GM12878 (cell line): ENCODE data around the gene MDN1. TPM values are rescaled to one million over a fixed set of nuclear protein-coding genes. Genes with fewer than 3 reads are reported as not detected.

Source experiments
- ATAC-seq: fragments of 200-7000 bp; cut with Tn5 transposase; 3 replicates; pipeline ENCODE4 v1.9.1; 2020; ENCODE audit warnings: mild to moderate bottlenecking, moderate library complexity
- BruUV-seq: library from RNA; stranded (reverse); fragments of 400-500 nt; replicated peaks from 2 replicates; lab custom pipeline; 2021; lab: Mats Ljungman, UMichigan
- CTCF ChIA-PET: fragments of 300-600 bp; sonication (Branson Sonifier 250); formaldehyde crosslinking; extraction: SDS; loops from one replicate; lab custom pipeline; 2021; ENCODE audit warnings: inconsistent platforms; lab: Yijun Ruan, JAX
- POLR2A ChIA-PET: fragments of 350-600 bp; formaldehyde crosslinking; extraction: SDS; loops from one replicate; lab custom pipeline; 2021; ENCODE audit warnings: inconsistent platforms; lab: Charles Lee
- RAD21 ChIA-PET: fragments of 300-600 bp; sonication (Branson Sonifier 250); formaldehyde crosslinking; loops from one replicate; lab custom pipeline; 2023; ENCODE audit warnings: antibody characterized with exemption; ENCODE audit not compliant: unreplicated experiment; lab: Charles Lee
- SMC1A ChIA-PET: fragments of 300-600 bp; sonication (Branson Sonifier 250); formaldehyde crosslinking; loops from one replicate; lab custom pipeline; 2023; ENCODE audit not compliant: unreplicated experiment, uncharacterized antibody; lab: Charles Lee
- DNase-seq: peaks from one replicate; pipeline ENCODE4 v3.0.0-alpha.2; 2011; ENCODE audit warnings: low read depth, low spot score
- FAIRE-seq: peaks from 3 replicates; lab custom pipeline; 2011; peaks lifted over from hg19 to GRCh38; lab: Jason Lieb, UNC
- H2AFZ ChIP-seq: 2 replicates; pipeline ENCODE4 v1.6.0; 2011; ENCODE audit warnings: low read depth, low read length, control low read depth; ENCODE audit not compliant: control insufficient read depth
- H3K27ac ChIP-seq: 2 replicates; pipeline ENCODE4 v1.5.1; 2011; ENCODE audit warnings: control low read depth; ENCODE audit not compliant: control insufficient read depth, insufficient read depth
- H3K27me3 ChIP-seq, 2 experiments: replicated peaks in 1 of 2; 2 replicates each; pipeline versions ENCODE4 v1.6.0 to v1.6.1; 2011; ENCODE audit warnings: low read length in 1 of 2; ENCODE audit not compliant: control insufficient read depth in 2 of 2, insufficient read depth in 2 of 2
- H3K36me3 ChIP-seq, 2 experiments: 2 replicates each; pipeline ENCODE4 v1.5.1; 2011; ENCODE audit warnings: low read length in 1 of 2; ENCODE audit not compliant: control insufficient read depth in 2 of 2, insufficient read depth in 2 of 2
- H3K4me1 ChIP-seq: 2 replicates; pipeline ENCODE4 v1.6.1; 2011; ENCODE audit warnings: mild to moderate bottlenecking, low read length, moderate library complexity, mixed read lengths; ENCODE audit not compliant: control insufficient read depth, insufficient read depth
- H3K4me2 ChIP-seq: 2 replicates; pipeline ENCODE4 v1.6.0; 2011; ENCODE audit warnings: control low read depth; ENCODE audit not compliant: control insufficient read depth, insufficient read depth
- H3K4me3 ChIP-seq: fragments of 200-600 bp; sonication (generic); 2 replicates; pipeline ENCODE4 v1.5.1; 2016
- H3K79me2 ChIP-seq: 2 replicates; pipeline ENCODE4 v1.6.0; 2011; ENCODE audit warnings: low read length; ENCODE audit not compliant: control insufficient read depth, insufficient read depth
- H3K9ac ChIP-seq: 2 replicates; pipeline ENCODE4 v1.8.0; 2011; ENCODE audit warnings: low read length, control low read depth, mixed read lengths; ENCODE audit not compliant: control insufficient read depth, insufficient read depth
- H3K9me3 ChIP-seq: replicated peaks from 3 replicates; pipeline ENCODE4 v1.5.1; 2011; ENCODE audit warnings: mild to moderate bottlenecking, low read length; ENCODE audit not compliant: control insufficient read depth, insufficient read depth
- H4K20me1 ChIP-seq: 2 replicates; pipeline ENCODE4 v1.6.0; 2011; ENCODE audit not compliant: control insufficient read depth, insufficient read depth
- ASH2L ChIP-seq: fragments of 300-600, 200-600 bp; sonication (generic); IDR thresholded peaks from 2 replicates; pipeline ENCODE4 v1.6.1; 2017; ENCODE audit warnings: low read depth, mild to moderate bottlenecking, borderline replicate concordance
- BRCA1 ChIP-seq: IDR thresholded peaks from 2 replicates; pipeline ENCODE4 v1.6.1; 2011; ENCODE audit warnings: low read depth, low read length, improper control_type of control experiment
- CHD2 ChIP-seq: IDR thresholded peaks from 2 replicates; pipeline ENCODE4 v1.6.1; 2011; ENCODE audit warnings: low read depth, low read length, improper control_type of control experiment, borderline replicate concordance
- EED ChIP-seq: sonication (generic); IDR thresholded peaks from 2 replicates; pipeline ENCODE4 v1.6.1; 2016; ENCODE audit warnings: antibody characterized with exemption, low read depth
- IRF4 ChIP-seq: IDR thresholded peaks from 2 replicates; pipeline ENCODE4 v1.6.1; 2011; ENCODE audit warnings: low read depth, low read length
- PAX8 ChIP-seq: fragments of 450-650 bp; IDR thresholded peaks from 2 replicates; pipeline ENCODE4 v1.6.1; 2017; ENCODE audit warnings: mild to moderate bottlenecking, moderate library complexity
- RAD51 ChIP-seq: fragments of 450-650 bp; IDR thresholded peaks from 2 replicates; pipeline ENCODE4 v1.6.1; 2016; ENCODE audit warnings: moderate library complexity, mild to moderate bottlenecking, inconsistent platforms
- SMAD1 ChIP-seq: fragments of 450-650 bp; IDR thresholded peaks from 2 replicates; pipeline ENCODE4 v1.6.1; 2018; ENCODE audit warnings: mild to moderate bottlenecking, low read depth; ENCODE audit not compliant: partially characterized antibody
- SRF ChIP-seq, 2 experiments: IDR thresholded peaks; 2 replicates each; pipeline ENCODE4 v1.6.1; 2011; ENCODE audit warnings: low read depth in 2 of 2, low read length in 2 of 2, mild to moderate bottlenecking in 1 of 2, moderate library complexity in 1 of 2
- SUZ12 ChIP-seq: fragments of 200-600 bp; sonication (generic); IDR thresholded peaks from one replicate; pipeline ENCODE4 v1.6.1; 2018; ENCODE audit warnings: antibody characterized with exemption, mild to moderate bottlenecking; ENCODE audit not compliant: unreplicated experiment
- TCF3 ChIP-seq: IDR thresholded peaks from 2 replicates; pipeline ENCODE4 v1.6.1; 2012; ENCODE audit warnings: low read depth, mild to moderate bottlenecking, low read length, borderline replicate concordance; ENCODE audit not compliant: insufficient read depth
- ZBTB4 ChIP-seq: fragments of 450-650 bp; formaldehyde crosslinking; IDR thresholded peaks from 2 replicates; pipeline ENCODE4 v1.4.0; 2022; ENCODE audit warnings: mild to moderate bottlenecking, moderate library complexity
- ZNF217 ChIP-seq: fragments of 450-650 bp; IDR thresholded peaks from 2 replicates; pipeline ENCODE4 v1.6.1; 2017; ENCODE audit warnings: antibody characterized with exemption, mild to moderate bottlenecking
- ZNF622 ChIP-seq: fragments of 450-650 bp; IDR thresholded peaks from 2 replicates; pipeline ENCODE4 v1.6.1; 2017; ENCODE audit warnings: mild to moderate bottlenecking, inconsistent platforms
- WGBS: methylation state at CpG from one replicate; pipeline ENCODE4 v1.1.6; 2016; ENCODE audit warnings: low lambda C conversion rate; ENCODE audit not compliant: insufficient replicate concordance, insufficient coverage; ENCODE audit errors: missing lambda C conversion rate; 5-methylcytosine and 5-hydroxymethylcytosine counted together
- in situ Hi-C: fragments of 300-500 bp; cut with MboI; formaldehyde crosslinking; loops from 9 replicates; pipeline ENCODE4 v1.14.3; 2018; ENCODE audit warnings: mixed read lengths
- intact Hi-C: fragments of 100-400 bp; cut with micrococcal nuclease; formaldehyde crosslinking; loops from one replicate; pipeline ENCODE4 v1.14.2; 2022; ENCODE audit not compliant: unreplicated experiment
- polyA plus RNA-seq, 11 experiments: library from polyadenylated mRNA; depleted of rRNA in 4 of 11; unstranded in 6 of 11; stranded (reverse) in 5 of 11; fragments of >200 nt; fragmentation: Nextera tagmentation in 4 of 11; fragmentation: Illumina TruSeq in 1 of 11; extraction: Ambion mirVana in 4 of 11; extraction: Trizol in 1 of 11; gene quantifications; 1 replicate in 1 of 11; 2 replicates in 10 of 11; pipeline versions ENCODE4 v1.2.1 to v1.2.3, GENCODE V29; 2011 to 2016; ENCODE audit warnings: inconsistent platforms in 2 of 11, missing spikeins in 2 of 11, low read depth in 1 of 11
- total RNA-seq, 4 experiments: library from RNA; depleted of rRNA in 3 of 4; stranded (reverse); fragments of >200 nt in 3 of 4; fragmentation: Illumina TruSeq in 1 of 4; extraction: Trizol in 1 of 4; gene quantifications; 2 replicates each; pipeline versions ENCODE4 v1.2.1 to v1.2.3, GENCODE V29; 2013 to 2021
- TF ChIP-seq, protein P1 (sequence below): fragments of 450-650 bp; IDR thresholded peaks from 2 replicates; pipeline ENCODE4 v1.6.1; 2017; ENCODE audit warnings: mild to moderate bottlenecking, moderate library complexity

Gene MDN1
- total and polyA plus RNA-seq, 10 of the 15 experiments (the other 5 are each of a cell fraction or from before 2014, with no cell fraction given): 14.3 to 50.1 (median 22.1) TPM

DNA sequence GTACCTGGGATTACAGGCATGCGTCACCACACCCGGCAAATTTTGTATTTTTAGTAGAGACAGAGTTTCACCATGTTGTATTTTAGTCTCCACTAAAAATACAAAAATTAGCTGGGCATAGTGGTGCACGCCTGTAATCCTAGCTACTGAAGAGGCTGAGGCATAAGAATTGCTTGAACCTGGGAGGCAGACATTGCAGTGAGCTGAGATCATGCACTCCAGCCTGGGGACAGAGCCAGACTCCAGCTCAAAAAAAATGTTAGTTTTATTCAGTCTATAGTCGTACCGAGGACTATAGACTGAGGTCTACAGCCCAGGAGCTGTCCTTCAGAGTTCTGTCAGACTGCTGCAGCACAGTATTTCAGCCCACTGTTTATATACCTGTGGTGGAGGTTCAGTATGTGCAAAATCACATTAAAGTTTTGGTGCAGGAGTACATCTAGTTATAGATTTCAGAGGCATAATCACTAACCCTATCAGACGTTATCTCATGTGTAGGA is 6.5 kb upstream of the MDN1 start:
- H3K4me3 ChIP-seq: no peak overlapping the region
- no peak overlapping the region for H3K4me2 ChIP-seq
- ChIA-PET CTCF (no interaction called here), SMC1A (no interaction called here), RAD21 (no interaction called here), POLR2A (interaction anchor here (0.6 to 0.7 kb wide), 3 partner anchors 9 to 655 kb away, joined by 3 to 5 read pairs (median 4); no protein-coding TSS in a partner anchor)
- H3K79me2 ChIP-seq: peaks cover 17% of the 10 kb centered on the region
- FAIRE-seq: no peak
- H3K9me3 ChIP-seq: no peaks in the 10 kb centered on the region
- no peak for ATAC-seq
- no peaks in the 10 kb centered on the region for H3K27me3 ChIP-seq
- H3K9ac ChIP-seq: no peak overlapping the region
- in situ Hi-C loops (no loop called here), intact Hi-C loops (no loop called here)
- peaks cover 4% of the 10 kb centered on the region; the same call in 1 of the 2 replicates for H3K4me1 ChIP-seq
- no peaks in the 10 kb centered on the region for H4K20me1 ChIP-seq
- no TSS peak for BruUV-seq
- DNase-seq: no peak
- no peak overlapping the region for H3K27ac ChIP-seq
- 84% methylated on average over 6 of the region's 6 CpGs for WGBS
- H3K36me3 ChIP-seq: no peaks in the 10 kb centered on the region
- H2AFZ ChIP-seq: no peak overlapping the region
- TF ChIP-seq RAD51: no peak
- TF ChIP-seq ASH2L: no peak
- TF ChIP-seq SMAD1: no peak
- TF ChIP-seq TCF3: no peak
- TF ChIP-seq, protein P1, sequence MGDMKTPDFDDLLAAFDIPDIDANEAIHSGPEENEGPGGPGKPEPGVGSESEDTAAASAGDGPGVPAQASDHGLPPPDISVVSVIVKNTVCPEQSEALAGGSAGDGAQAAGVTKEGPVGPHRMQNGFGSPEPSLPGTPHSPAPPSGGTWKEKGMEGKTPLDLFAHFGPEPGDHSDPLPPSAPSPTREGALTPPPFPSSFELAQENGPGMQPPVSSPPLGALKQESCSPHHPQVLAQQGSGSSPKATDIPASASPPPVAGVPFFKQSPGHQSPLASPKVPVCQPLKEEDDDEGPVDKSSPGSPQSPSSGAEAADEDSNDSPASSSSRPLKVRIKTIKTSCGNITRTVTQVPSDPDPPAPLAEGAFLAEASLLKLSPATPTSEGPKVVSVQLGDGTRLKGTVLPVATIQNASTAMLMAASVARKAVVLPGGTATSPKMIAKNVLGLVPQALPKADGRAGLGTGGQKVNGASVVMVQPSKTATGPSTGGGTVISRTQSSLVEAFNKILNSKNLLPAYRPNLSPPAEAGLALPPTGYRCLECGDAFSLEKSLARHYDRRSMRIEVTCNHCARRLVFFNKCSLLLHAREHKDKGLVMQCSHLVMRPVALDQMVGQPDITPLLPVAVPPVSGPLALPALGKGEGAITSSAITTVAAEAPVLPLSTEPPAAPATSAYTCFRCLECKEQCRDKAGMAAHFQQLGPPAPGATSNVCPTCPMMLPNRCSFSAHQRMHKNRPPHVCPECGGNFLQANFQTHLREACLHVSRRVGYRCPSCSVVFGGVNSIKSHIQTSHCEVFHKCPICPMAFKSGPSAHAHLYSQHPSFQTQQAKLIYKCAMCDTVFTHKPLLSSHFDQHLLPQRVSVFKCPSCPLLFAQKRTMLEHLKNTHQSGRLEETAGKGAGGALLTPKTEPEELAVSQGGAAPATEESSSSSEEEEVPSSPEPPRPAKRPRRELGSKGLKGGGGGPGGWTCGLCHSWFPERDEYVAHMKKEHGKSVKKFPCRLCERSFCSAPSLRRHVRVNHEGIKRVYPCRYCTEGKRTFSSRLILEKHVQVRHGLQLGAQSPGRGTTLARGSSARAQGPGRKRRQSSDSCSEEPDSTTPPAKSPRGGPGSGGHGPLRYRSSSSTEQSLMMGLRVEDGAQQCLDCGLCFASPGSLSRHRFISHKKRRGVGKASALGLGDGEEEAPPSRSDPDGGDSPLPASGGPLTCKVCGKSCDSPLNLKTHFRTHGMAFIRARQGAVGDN: no peak
- no peak for TF ChIP-seq IRF4
- TF ChIP-seq SRF (IDR thresholded peaks at IDR 0.05; ENCODE audit: low read depth in 2 of 2, low read length in 2 of 2): no peak
- no peak for TF ChIP-seq SUZ12
- TF ChIP-seq ZNF217: no peak
- no peak for TF ChIP-seq PAX8
- TF ChIP-seq ZNF622: no peak
- TF ChIP-seq EED: no peak
- no peak for TF ChIP-seq BRCA1
- no peak for TF ChIP-seq CHD2
- TF ChIP-seq ZBTB4 (CRISPR knock-in tag): no peak
- TF ChIP-seq, all 136 proteins: peak for 0
